DOHH2 (cell line): Measurements from ENCODE around the gene MMP15.
"Not testable (repeated sequence)": the region's sequence is repeated elsewhere in the genome, so short reads cannot be mapped to it uniquely, and the experiment has no call there.

Experiments used
- H3F3A ChIP-seq: fragments of 200-600 bp; sonication (generic), shearing (Covaris generic); 2 replicates; pipeline ENCODE4 v1.6.0; 2016; ENCODE audit warnings: antibody characterized with exemption, mild to moderate bottlenecking; ENCODE audit not compliant: control insufficient read depth, insufficient read depth
- H3K27ac ChIP-seq: fragments of 200-600 bp; sonication (generic); 2 replicates; pipeline ENCODE4 v1.5.1; 2014; ENCODE audit warnings: low read depth, mild to moderate bottlenecking, low read length, moderate library complexity
- H3K27me3 ChIP-seq: fragments of 200-600 bp; sonication (generic); 2 replicates; pipeline ENCODE4 v1.6.1; 2014; ENCODE audit warnings: mild to moderate bottlenecking, low read length, mixed read lengths; ENCODE audit not compliant: control insufficient read depth
- H3K36me3 ChIP-seq: fragments of 200-600 bp; sonication (generic); 2 replicates; pipeline ENCODE4 v1.6.1; 2014; ENCODE audit warnings: mild to moderate bottlenecking, low read length, moderate library complexity, mixed read lengths; ENCODE audit not compliant: control insufficient read depth
- H3K4me1 ChIP-seq: fragments of 200-600 bp; sonication (generic); 2 replicates; pipeline ENCODE4 v1.6.1; 2014; ENCODE audit warnings: mild to moderate bottlenecking, low read length, mixed read lengths; ENCODE audit not compliant: control insufficient read depth
- H3K4me2 ChIP-seq: fragments of 200-600 bp; sonication (generic); 2 replicates; pipeline ENCODE4 v1.6.0; 2014; ENCODE audit warnings: mild to moderate bottlenecking, low read length, moderate library complexity
- H3K4me3 ChIP-seq: fragments of 200-600 bp; sonication (generic); 2 replicates; pipeline ENCODE4 v1.5.1; 2014; ENCODE audit warnings: mild to moderate bottlenecking, low read length, mixed read lengths
- H3K79me2 ChIP-seq: fragments of 200-600 bp; sonication (generic); 2 replicates; pipeline ENCODE4 v1.6.1; 2014; ENCODE audit warnings: mild to moderate bottlenecking, low read length, mixed read lengths; ENCODE audit not compliant: control insufficient read depth
- H3K9me2 ChIP-seq: fragments of 200-600 bp; sonication (generic); replicated peaks from 2 replicates; pipeline ENCODE4 v1.6.1; 2014; ENCODE audit warnings: mild to moderate bottlenecking, low read length, mixed read lengths; ENCODE audit not compliant: control insufficient read depth
- H3K9me3 ChIP-seq: fragments of 200-600 bp; sonication (generic); 2 replicates; pipeline ENCODE4 v1.6.1; 2014; ENCODE audit warnings: antibody characterized with exemption, low read length, mixed read lengths; ENCODE audit not compliant: control insufficient read depth, insufficient read depth
- H4K20me1 ChIP-seq: fragments of 200-600 bp; sonication (generic); 2 replicates; pipeline ENCODE4 v1.6.0; 2014; ENCODE audit warnings: low read depth, mild to moderate bottlenecking, antibody characterized with exemption, low read length, moderate library complexity; ENCODE audit not compliant: control insufficient read depth, insufficient read depth
- CTCF ChIP-seq: fragments of 200-600 bp; sonication (generic); IDR thresholded peaks from one replicate; pipeline ENCODE4 v1.5.1; 2014; ENCODE audit warnings: antibody characterized with exemption, mild to moderate bottlenecking, low read depth, low read length; ENCODE audit not compliant: poor library complexity, severe bottlenecking
- EZH2phosphoT487 ChIP-seq: fragments of 200-600 bp; sonication (generic); IDR thresholded peaks from 2 replicates; pipeline ENCODE4 v1.6.1; 2017; ENCODE audit warnings: borderline replicate concordance, mild to moderate bottlenecking, antibody characterized with exemption, low read length, moderate library complexity, mixed read lengths

Gene MMP15

GRCh38 chr16:58062821-58063220 lies 37.3 kb downstream of the MMP15 start:
- Histone ChIP-seq H3K4me2 (no peak overlapping the region), H3K79me2 (no peaks in the 10 kb centered on the region)

GRCh38 chr16:58063377-58064076 lies 38.0 kb downstream of the MMP15 start:
- no peak overlapping the region for H3K4me3 ChIP-seq
- H3K9me2 ChIP-seq = no peaks in the 10 kb centered on the region
- H3F3A ChIP-seq = no peaks in the 10 kb centered on the region
- no peaks in the 10 kb centered on the region for H3K36me3 ChIP-seq
- H3K4me1 ChIP-seq = no peaks in the 10 kb centered on the region
- H3K9me3 ChIP-seq = no peaks in the 10 kb centered on the region
- no peaks in the 10 kb centered on the region for H3K79me2 ChIP-seq
- no peak overlapping the region for H3K4me2 ChIP-seq
- TF ChIP-seq EZH2phosphoT487 = no peak
- no peak for TF ChIP-seq CTCF
- no peaks in the 10 kb centered on the region for H4K20me1 ChIP-seq
- no peak overlapping the region for H3K27ac ChIP-seq
- H3K27me3 ChIP-seq = no peaks in the 10 kb centered on the region

More at GRCh38 chr16:58062821-58063220, 37.3 kb downstream of the MMP15 start:
- no peak for TF ChIP-seq CTCF
- no peak for TF ChIP-seq EZH2phosphoT487
- Histone ChIP-seq H3K9me3 (no peaks in the 10 kb centered on the region), H3K9me2 (no peaks in the 10 kb centered on the region), H3K36me3 (no peaks in the 10 kb centered on the region), H3F3A (no peaks in the 10 kb centered on the region), H3K4me3 (no peak overlapping the region), H3K4me1 (no peaks in the 10 kb centered on the region), H4K20me1 (no peaks in the 10 kb centered on the region), H3K27ac (no peak overlapping the region), H3K27me3 (no peaks in the 10 kb centered on the region)

GRCh38 chr16:58070585-58070984 lies 45.0 kb downstream of the MMP15 start:
- no peak overlapping the region for H3K4me3 ChIP-seq
- no peaks in the 10 kb centered on the region for H3K9me3 ChIP-seq
- no peaks in the 10 kb centered on the region for H3K36me3 ChIP-seq
- no peaks in the 10 kb centered on the region for H3K9me2 ChIP-seq
- no peaks in the 10 kb centered on the region for H3K27me3 ChIP-seq
- TF ChIP-seq CTCF = no peak
- no peak for TF ChIP-seq EZH2phosphoT487
- H4K20me1 ChIP-seq = no peaks in the 10 kb centered on the region
- H3K4me2 ChIP-seq = no peak overlapping the region
- H3K4me1 ChIP-seq = no peaks in the 10 kb centered on the region
- no peaks in the 10 kb centered on the region for H3F3A ChIP-seq
- no peaks in the 10 kb centered on the region for H3K79me2 ChIP-seq
- no peak overlapping the region for H3K27ac ChIP-seq

GRCh38 chr16:58072134-58072533 lies 46.6 kb downstream of the MMP15 start:
- H3F3A ChIP-seq, H3K4me3 ChIP-seq, H3K9me3 ChIP-seq, H3K4me1 ChIP-seq, H3K36me3 ChIP-seq, H3K4me2 ChIP-seq, H3K27ac ChIP-seq, H3K27me3 ChIP-seq, H3K79me2 ChIP-seq, H4K20me1 ChIP-seq, H3K9me2 ChIP-seq: not testable (repeated sequence)

GRCh38 chr16:58073086-58073485 lies 47.5 kb downstream of the MMP15 start:
- H3K79me2 ChIP-seq, H3K4me1 ChIP-seq, H3K9me3 ChIP-seq, H3F3A ChIP-seq, H3K4me2 ChIP-seq, H3K27ac ChIP-seq, H3K9me2 ChIP-seq, H3K36me3 ChIP-seq, H3K27me3 ChIP-seq, H4K20me1 ChIP-seq, H3K4me3 ChIP-seq: not testable (repeated sequence)
